ENCODE measurements around the gene EIF5A.

EIF5A gene

DNA sequence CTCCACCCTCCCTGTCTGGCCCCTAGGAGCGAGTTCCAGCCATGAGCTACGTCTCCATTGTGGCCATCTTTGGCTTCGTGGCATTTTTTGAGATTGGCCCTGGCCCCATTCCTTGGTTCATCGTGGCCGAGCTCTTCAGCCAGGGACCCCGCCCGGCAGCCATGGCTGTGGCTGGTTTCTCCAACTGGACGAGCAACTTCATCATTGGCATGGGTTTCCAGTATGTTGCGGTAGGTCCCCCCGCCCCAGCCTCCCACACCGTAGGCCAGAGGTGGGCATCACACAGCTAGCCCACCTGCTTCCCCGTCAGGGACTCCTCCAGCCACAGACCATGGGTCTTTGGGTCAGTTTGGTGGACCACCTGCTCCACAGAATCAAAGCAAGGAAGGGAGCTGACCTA lies 21.7 kb upstream of the EIF5A start:
- DNase-seq (ENCODE audit: low spot score), result no peak

DNA sequence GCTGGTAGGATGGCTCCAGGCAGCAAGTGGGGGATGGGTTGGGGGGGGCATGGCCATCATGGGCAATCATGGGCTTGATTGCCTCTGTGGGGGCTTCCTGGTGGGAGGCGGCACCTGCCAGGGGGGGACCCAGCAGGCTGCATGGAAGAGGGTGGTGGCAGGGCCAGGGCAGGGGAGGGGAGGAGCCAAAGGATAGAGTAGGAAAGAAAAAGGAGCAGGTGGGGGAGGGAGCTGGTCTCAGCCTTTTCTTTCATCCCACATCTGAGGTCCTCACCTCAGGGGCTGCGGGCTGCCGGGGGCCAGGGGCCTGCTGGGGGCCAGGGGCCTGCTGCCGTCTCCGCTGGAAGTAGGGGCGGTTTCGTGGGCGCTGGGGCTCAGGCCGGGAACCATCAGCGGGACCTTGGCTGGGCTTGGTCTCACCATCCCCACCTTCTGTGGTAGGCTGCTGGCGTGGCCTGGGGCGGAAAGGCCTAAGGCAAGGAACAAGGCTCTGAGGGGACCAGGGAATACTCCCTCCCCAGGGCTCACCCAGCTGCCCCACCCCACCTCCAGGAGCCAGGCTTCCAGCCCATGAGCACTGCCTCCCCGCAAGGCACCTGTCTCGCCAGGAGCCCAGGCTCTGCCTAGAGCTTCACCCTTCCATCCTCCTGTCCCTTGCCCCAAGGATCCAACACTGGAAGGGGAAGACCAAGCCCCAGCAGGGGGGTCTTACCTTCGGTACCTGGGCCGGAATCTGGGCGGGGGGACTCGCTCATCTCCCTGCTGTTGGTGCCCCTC lies 18.0 kb upstream of the EIF5A start:
- DNase-seq (ENCODE audit: low spot score), result no peak

DNA sequence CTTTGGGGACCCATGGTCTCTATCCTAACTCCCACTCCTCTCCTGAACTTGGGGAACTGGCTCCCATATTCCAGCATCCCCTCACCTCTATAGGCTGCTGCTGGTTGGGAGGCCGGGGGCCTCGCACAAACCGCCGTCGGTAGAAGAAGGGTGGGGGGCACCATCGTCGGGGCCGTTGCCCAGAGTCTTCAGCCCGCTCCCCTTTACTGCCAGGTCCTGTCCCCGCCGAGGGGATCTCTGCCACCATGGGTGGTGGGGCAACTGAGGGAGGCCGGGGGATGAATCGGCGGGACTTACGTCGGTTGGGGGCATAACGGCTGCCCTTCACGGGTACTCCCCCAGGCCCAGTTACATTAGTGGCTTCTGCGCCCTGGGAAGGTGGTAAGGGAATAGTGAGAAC lies 17.3 kb upstream of the EIF5A start:
- DNase-seq (ENCODE audit: low spot score), result no peak

DNA sequence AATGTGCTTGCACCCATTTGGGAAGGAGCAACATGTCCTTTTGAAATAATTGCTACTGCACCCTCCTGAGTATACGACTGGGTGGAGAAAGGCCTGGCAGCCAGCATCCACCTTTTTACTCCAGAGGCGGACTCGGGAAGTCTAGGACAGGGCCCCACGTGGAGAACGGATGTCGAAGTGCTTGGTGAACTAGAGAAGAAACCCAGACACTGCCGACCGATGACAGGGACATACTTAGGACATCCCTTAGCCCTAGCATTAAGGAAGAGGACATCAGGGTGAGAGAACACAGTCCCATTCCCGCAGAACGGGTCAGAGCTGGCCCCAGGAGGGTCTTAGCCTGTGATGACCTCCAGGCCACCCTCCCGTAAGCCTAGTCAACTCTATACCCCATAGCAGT lies 16.7 kb upstream of the EIF5A start:
- DNase-seq (ENCODE audit: low spot score), result no peak

- DNase-seq (ENCODE audit: low spot score), result no peak
These were observed 15.2 kb upstream of the EIF5A start for GRCh38 chr17:7292194-7292593.

DNA sequence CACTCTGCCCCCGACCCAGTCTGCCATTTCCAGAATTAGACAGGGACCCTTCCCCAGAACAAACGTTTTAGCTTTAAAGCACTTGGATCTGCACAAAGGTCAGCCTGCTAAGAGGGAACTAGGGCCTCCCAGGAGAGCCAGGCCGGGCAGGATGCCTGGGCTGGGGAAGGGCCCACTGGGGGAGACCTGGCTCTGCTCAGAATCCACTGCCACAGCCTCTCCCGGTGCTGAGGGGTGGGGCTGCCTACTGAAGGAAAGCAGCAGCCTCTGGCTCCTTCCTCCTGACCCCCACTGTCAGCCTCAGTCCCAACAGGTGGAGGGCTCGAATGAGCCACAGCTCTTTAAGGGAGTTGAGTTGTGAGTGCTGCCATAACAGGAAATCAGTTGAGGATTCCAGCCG lies 14.7 kb upstream of the EIF5A start:
- no peak for DNase-seq (ENCODE audit: low spot score)

DNA sequence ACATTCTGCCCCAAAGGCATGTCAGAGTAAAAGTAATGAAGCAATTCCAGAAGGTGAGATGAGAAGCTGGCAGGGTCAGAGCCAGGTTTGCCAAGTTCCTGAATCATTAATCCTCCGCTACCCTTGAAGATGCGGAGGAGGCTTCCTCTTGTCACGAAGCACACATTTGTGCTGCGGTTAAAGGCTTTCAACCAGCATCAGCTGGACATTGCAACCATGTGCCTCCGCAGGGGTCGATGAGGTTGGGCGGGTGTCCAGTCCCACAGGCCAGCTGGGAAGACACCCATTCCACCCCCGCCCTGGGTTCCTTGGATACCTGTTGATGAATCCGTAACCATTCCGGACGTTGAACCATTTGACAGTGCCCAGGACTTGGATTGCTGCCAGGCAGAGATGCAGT lies 14.3 kb upstream of the EIF5A start:
- no peak for DNase-seq (ENCODE audit: low spot score)

- no peak for DNase-seq (ENCODE audit: low spot score)
These were observed 13.4 kb upstream of the EIF5A start for GRCh38 chr17:7293816-7294613.

- DNase-seq (ENCODE audit: low spot score), result no peak
These were observed 12.7 kb upstream of the EIF5A start, which contains the start of gene YBX2 for GRCh38 chr17:7294614-7295153. TSS of gene YBX2 (minus strand) at chr17:7294639. CDS start at chr17:7294500, 139 bp downstream.

- no peak for DNase-seq (ENCODE audit: low spot score)
These were observed 11.9 kb upstream of the EIF5A start for GRCh38 chr17:7295230-7296180.

- DNase-seq (ENCODE audit: low spot score), result peak; percentile 80
These were observed 11.1 kb upstream of the EIF5A start for GRCh38 chr17:7296189-7296861.

DNA sequence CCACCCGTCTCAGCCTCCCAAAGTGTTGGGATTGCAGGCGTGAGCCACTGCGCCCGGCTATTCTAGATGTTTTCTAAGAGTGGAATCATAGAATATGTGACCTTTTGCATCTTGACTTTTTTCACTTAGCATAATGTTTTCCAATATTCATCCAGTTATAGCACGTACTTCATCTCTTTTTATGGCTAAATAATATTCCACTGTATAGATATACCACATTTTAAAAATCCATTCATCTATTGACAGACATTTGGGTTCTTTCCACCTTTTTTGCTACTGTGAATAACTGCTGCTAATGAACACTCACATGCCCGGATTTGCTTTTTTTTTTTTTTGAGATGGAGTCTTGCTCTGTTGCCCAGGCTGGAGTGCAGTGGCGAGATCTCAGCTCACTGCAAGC lies 3.2 kb upstream of the EIF5A start:
- no peak for DNase-seq (ENCODE audit: low spot score)

DNA sequence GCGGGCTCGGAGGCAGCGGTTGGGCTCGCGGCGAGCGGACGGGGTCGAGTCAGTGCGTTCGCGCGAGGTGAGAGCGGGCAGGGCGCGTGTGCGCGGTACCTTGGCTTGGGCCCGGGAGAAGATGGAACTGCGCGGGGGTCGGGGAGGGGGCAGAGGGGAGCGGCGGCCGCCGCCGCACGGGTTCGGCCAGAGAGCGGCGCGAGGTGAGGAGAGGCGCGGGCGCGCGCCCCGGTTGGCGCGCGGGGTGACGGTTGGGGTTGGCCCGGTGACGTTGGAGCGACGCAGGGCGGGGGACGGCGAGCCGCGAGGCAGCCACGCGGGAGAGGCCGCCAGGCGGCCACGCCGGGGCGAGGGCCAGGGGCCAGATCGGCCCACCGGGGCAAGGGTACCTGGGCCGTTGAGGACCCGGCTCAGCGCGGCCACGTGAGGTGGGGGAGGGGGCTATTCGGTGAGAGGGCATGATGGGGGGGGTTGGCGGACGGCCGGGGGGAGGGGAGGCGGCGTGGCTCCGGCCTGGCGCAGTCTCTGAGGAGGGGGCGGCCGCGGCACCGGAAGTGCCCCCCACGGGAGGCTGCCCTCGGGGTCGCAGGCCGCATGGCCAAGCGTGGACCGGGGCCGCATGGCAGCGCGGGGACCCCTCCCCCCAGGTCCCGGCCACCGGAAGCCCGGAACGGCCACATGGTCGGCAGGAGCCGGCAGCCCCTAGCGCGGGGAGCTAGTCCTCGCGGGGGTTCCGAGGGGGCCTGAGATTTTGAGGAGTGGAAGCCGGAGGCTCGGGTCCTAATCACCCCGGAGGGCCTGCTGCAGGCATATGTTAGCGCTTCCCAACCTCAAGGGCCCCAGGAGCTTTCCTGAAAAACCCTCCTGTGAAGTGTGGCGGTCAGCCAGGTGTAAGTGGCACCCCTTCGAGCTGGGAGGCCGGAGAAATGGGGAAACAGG lies 527 bp downstream of the EIF5A start:
- DNase-seq (ENCODE audit: low spot score), result no peak

GRCh38 chr17:7308625-7309433 lies 1.4 kb downstream of the EIF5A start:
- peak; percentile 62 for DNase-seq (ENCODE audit: low spot score)

DNA sequence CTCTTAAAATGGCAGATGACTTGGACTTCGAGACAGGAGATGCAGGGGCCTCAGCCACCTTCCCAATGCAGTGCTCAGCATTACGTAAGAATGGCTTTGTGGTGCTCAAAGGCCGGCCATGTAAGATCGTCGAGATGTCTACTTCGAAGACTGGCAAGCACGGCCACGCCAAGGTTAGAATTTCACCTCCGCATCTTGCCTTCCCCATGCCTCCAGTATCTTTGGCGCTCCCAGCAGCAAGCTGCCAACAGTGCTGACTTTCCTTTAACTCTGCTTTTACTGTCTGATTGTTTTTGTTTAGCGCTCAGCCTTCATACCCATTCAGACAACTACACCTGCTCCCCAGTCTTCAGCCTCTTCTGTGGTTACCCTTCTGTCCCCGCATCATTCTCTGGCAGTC lies 2.2 kb downstream of the EIF5A start:
- DNase-seq (ENCODE audit: low spot score), result no peak

DNA sequence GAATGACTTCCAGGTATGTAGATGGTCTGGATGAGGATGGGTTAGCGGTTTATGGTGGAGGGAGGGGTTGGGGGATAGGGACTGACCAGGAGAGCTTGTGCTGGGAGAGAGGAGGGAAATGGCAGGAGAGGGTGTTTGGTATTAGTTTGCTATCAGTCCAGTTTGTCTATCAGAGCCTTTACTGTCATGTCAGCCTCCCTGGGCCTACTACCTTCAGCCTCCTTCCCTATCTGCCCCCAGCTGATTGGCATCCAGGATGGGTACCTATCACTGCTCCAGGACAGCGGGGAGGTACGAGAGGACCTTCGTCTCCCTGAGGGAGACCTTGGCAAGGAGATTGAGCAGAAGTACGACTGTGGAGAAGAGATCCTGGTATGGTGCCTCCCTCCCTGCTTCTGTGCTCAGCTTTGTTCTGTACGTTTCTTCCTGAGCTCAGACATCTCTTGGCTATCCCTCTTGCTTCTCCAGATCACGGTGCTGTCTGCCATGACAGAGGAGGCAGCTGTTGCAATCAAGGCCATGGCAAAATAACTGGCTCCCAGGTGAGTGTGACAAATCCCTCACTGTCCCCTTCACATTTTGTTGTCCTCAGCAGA lies 3.8 kb downstream of the EIF5A start:
- DNase-seq (ENCODE audit: low spot score), result no peak

- no peak for DNase-seq (ENCODE audit: low spot score)
These were observed 5.1 kb downstream of the EIF5A start for GRCh38 chr17:7312432-7313087.

DNA sequence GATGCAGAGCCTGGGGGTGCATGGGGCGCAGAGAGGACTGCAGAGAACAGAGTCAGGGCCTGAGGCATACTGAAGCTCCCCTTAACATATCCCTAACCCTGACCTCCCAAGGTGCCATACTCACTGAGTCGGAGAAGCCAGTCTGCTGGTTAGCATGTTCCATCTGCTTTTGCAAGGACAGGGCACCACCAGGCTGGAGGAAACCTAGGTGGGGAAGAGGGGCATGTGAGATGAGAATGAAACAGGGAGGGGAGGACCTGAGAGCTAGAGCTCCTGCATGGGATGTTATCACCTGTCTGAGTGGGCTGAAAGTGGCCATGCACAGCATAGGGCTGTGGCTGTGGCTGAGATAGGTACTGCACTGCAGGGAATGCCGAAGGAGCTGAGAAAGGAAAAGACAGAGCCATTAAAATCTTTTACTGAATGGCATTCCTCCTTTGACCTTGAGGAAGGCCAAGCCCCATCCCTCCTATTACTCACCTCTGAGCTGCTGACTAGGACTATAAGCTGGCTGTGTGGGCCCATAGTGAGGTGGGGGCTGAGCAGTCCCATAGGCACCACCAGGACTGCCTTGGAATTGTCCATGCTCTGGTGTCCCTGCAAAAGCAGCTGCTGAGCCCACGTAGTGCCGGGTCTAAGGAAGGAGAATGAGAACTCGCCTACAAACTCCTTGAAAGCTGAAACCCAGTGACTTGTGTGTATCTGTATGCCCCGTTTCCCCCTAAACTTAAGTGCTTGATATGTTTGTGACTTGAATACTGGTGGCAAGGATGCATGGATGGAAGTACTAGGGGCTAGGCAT lies 5.9 kb downstream of the EIF5A start:
- no peak for DNase-seq (ENCODE audit: low spot score)

Measured in kidney capillary endothelial cell (primary cell).